HepG2 (cell line): ENCODE data around the gene DNAJA1. TPM values are rescaled to one million over a fixed set of nuclear protein-coding genes. Genes with fewer than 3 reads are reported as not detected.

Experiments used
- ATAC-seq: fragments of 200-7000 bp; cut with Tn5 transposase; 3 replicates; pipeline ENCODE4 v1.9.1; 2020; ENCODE audit warnings: mild to moderate bottlenecking, moderate library complexity
- BruUV-seq: library from RNA; stranded (reverse); fragments of 400-500 nt; replicated peaks from 2 replicates; lab custom pipeline; 2021; lab: Mats Ljungman, UMichigan
- CTCF ChIA-PET: fragments of 300-600 bp; formaldehyde crosslinking; extraction: SDS; loops from one replicate; lab custom pipeline; 2021; ENCODE audit warnings: low total read pairs, inconsistent platforms, low intra/inter-chr PET ratio; lab: Yijun Ruan, JAX
- POLR2A ChIA-PET: fragments of 350-600 bp; sonication (Branson Sonifier 250); formaldehyde crosslinking; loops from one replicate; lab custom pipeline; 2020; ENCODE audit warnings: antibody characterized with exemption, inconsistent platforms; lab: Yijun Ruan, JAX
- DNase-seq: peaks from one replicate; pipeline ENCODE4 v3.0.0-alpha.2; 2015; ENCODE audit warnings: low spot score
- FAIRE-seq: peaks from 3 replicates; lab custom pipeline; 2011; peaks lifted over from hg19 to GRCh38; lab: Jason Lieb, UNC
- H2AFZ ChIP-seq: one replicate; pipeline ENCODE4 v1.6.1; 2011; ENCODE audit warnings: low read length, inconsistent platforms
- H3K27ac ChIP-seq: fragments of 300-600 bp; 3 replicates; pipeline ENCODE4 v1.8.0; 2011; ENCODE audit warnings: mixed run types, mild to moderate bottlenecking, mixed read lengths, low read length, inconsistent platforms; ENCODE audit not compliant: insufficient read depth; ENCODE audit errors: extremely low read length
- H3K27me3 ChIP-seq, 2 experiments: fragments of 200-600 bp in 1 of 2; 2 replicates in 1 of 2; 3 replicates in 1 of 2; pipeline versions ENCODE4 v1.6.0 to v1.8.0; 2011; ENCODE audit warnings: low read length in 2 of 2, mild to moderate bottlenecking in 2 of 2, moderate library complexity in 2 of 2, inconsistent platforms in 1 of 2; ENCODE audit not compliant: insufficient read depth in 2 of 2, control insufficient read depth in 1 of 2
- H3K36me3 ChIP-seq, 2 experiments: fragments of 200-600 bp in 1 of 2; replicated peaks in 1 of 2; 2 replicates in 1 of 2; 3 replicates in 1 of 2; pipeline versions ENCODE4 v1.5.1 to v1.8.0; 2011; ENCODE audit warnings: low read length in 2 of 2, inconsistent platforms in 1 of 2; ENCODE audit not compliant: insufficient read depth in 2 of 2, control insufficient read depth in 1 of 2
- H3K4me1 ChIP-seq: 2 replicates; pipeline ENCODE4 v1.5.1; 2012; ENCODE audit warnings: low read length, inconsistent platforms; ENCODE audit not compliant: insufficient read depth
- H3K4me2 ChIP-seq: 2 replicates; pipeline ENCODE4 v1.6.0; 2011; ENCODE audit warnings: low read depth, low read length, inconsistent platforms
- H3K4me3 ChIP-seq, 3 experiments: fragments of 200-600 bp in 1 of 3; sonication (generic), shearing (Covaris generic) in 1 of 3; replicated peaks in 1 of 3; 2 replicates each; pipeline ENCODE4 v1.5.1; 2011 to 2016; ENCODE audit warnings: low read length in 3 of 3, inconsistent platforms in 2 of 3, low read depth in 2 of 3, mild to moderate bottlenecking in 2 of 3, control low read depth in 1 of 3, mixed read lengths in 1 of 3; ENCODE audit not compliant: insufficient read depth in 1 of 3
- H3K79me2 ChIP-seq: one replicate; pipeline ENCODE4 v1.6.1; 2011; ENCODE audit warnings: low read length, inconsistent platforms; ENCODE audit not compliant: insufficient read depth
- H3K9ac ChIP-seq: 2 replicates; pipeline ENCODE4 v1.6.0; 2011; ENCODE audit warnings: mild to moderate bottlenecking, low read depth, low read length, inconsistent platforms; ENCODE audit not compliant: insufficient read depth
- H3K9me3 ChIP-seq: 2 replicates; pipeline ENCODE4 v1.5.1; 2012; ENCODE audit warnings: mild to moderate bottlenecking, low read length
- H4K20me1 ChIP-seq: 2 replicates; pipeline ENCODE4 v1.6.0; 2011; ENCODE audit warnings: inconsistent platforms, mild to moderate bottlenecking, low read length, moderate library complexity; ENCODE audit not compliant: insufficient read depth
- ARHGAP35 ChIP-seq: sonication (generic); formaldehyde crosslinking; IDR thresholded peaks from 2 replicates; pipeline ENCODE4 v1.9.0; 2022; ENCODE audit warnings: mild to moderate bottlenecking, inconsistent platforms, moderate library complexity, missing genetic modification reagents, borderline replicate concordance
- CREB1 ChIP-seq, 2 experiments: fragments of 450-650 bp in 1 of 2; IDR thresholded peaks; 2 replicates each; pipeline ENCODE4 v1.6.1; 2016 to 2017; ENCODE audit warnings: control low read depth in 1 of 2, mild to moderate bottlenecking in 1 of 2, missing compliant biosample characterization in 1 of 2, missing genetic modification characterization in 1 of 2
- GLI4 ChIP-seq: sonication (generic); formaldehyde crosslinking; IDR thresholded peaks from 2 replicates; pipeline ENCODE4 v1.5.1; 2020; ENCODE audit warnings: missing genetic modification reagents, mild to moderate bottlenecking, moderate library complexity, borderline replicate concordance
- MBD4 ChIP-seq: IDR thresholded peaks from 2 replicates; pipeline ENCODE4 v1.6.1; 2012; ENCODE audit warnings: low read length, inconsistent platforms, borderline replicate concordance
- MEIS2 ChIP-seq: sonication (generic); formaldehyde crosslinking; IDR thresholded peaks from 2 replicates; pipeline ENCODE4 v1.9.0; 2021; ENCODE audit warnings: mild to moderate bottlenecking, missing genetic modification reagents
- ZEB1 ChIP-seq: IDR thresholded peaks from 2 replicates; pipeline ENCODE4 v1.6.1; 2012; ENCODE audit warnings: mild to moderate bottlenecking, low read depth, inconsistent platforms; ENCODE audit not compliant: insufficient replicate concordance
- ZNF367 ChIP-seq: sonication (generic); formaldehyde crosslinking; IDR thresholded peaks from 2 replicates; pipeline ENCODE4 v1.4.0; 2020; ENCODE audit warnings: missing genetic modification reagents, borderline replicate concordance
- WGBS: methylation state at CpG from one replicate; pipeline ENCODE4 v1.1.6; 2017; ENCODE audit warnings: low lambda C conversion rate; 5-methylcytosine and 5-hydroxymethylcytosine counted together
- in situ Hi-C: cut with HindIII; loops from 2 replicates; pipeline ENCODE4 v1.10.0; 2017; ENCODE audit warnings: low pct_unique_long_range_greater_than_20kb; ENCODE audit not compliant: extremely low pct_ligation_motif_present
- intact Hi-C: fragments of 100-400 bp; cut with micrococcal nuclease; formaldehyde crosslinking; loops from one replicate; pipeline ENCODE4 v1.10.0; 2022; ENCODE audit not compliant: unreplicated experiment
- polyA plus RNA-seq, 8 experiments: library from polyadenylated mRNA; depleted of rRNA in 3 of 8; stranded (reverse) in 7 of 8; unstranded in 1 of 8; fragments of >200 nt; fragmentation: Illumina TruSeq in 4 of 8; extraction: Trizol in 4 of 8; gene quantifications; 2 replicates each; pipeline versions ENCODE4 v1.2.1 to v1.2.3, GENCODE V29; 2011 to 2016; ENCODE audit warnings: low read depth in 4 of 8, missing spikeins in 1 of 8, mixed read lengths in 1 of 8; ENCODE audit not compliant: insufficient read depth in 1 of 8
- total RNA-seq, 5 experiments: library from RNA; depleted of rRNA; stranded (reverse); fragments of >200 nt; fragmentation: Illumina TruSeq; extraction: Trizol; gene quantifications; 2 replicates each; pipeline ENCODE4 v1.2.3, GENCODE V29; 2016; ENCODE audit warnings: low read depth in 1 of 5
- TF ChIP-seq, protein P1 (sequence below): sonication (generic); formaldehyde crosslinking; IDR thresholded peaks from 2 replicates; pipeline ENCODE4 v1.8.0; 2022; ENCODE audit warnings: mild to moderate bottlenecking, missing genetic modification reagents, moderate library complexity

The DNAJA1 gene
- total and polyA plus RNA-seq, 2 of the 13 experiments (the other 11 are each of a cell fraction or from before 2014, with no cell fraction given), result 95.9 to 306 TPM

DNA sequence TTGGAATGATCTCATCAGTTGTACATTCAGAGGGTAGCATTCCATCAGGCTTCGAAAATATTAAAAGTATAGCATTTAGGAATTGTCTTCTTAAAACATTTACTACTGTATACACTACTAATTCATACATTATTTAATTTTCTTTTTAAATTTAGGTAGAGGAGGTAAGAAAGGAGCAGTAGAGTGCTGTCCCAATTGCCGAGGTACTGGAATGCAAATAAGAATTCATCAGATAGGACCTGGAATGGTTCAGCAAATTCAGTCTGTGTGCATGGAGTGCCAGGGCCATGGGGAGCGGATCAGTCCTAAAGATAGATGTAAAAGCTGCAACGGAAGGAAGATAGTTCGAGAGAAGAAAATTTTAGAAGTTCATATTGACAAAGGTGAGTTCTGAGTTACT lies 5.2 kb downstream of the DNAJA1 start (continued):
- TF ChIP-seq MEIS2 (CRISPR knock-in tag) (no peak), ZEB1 (no peak), GLI4 (CRISPR knock-in tag) (no peak)
- TF ChIP-seq, protein P1, sequence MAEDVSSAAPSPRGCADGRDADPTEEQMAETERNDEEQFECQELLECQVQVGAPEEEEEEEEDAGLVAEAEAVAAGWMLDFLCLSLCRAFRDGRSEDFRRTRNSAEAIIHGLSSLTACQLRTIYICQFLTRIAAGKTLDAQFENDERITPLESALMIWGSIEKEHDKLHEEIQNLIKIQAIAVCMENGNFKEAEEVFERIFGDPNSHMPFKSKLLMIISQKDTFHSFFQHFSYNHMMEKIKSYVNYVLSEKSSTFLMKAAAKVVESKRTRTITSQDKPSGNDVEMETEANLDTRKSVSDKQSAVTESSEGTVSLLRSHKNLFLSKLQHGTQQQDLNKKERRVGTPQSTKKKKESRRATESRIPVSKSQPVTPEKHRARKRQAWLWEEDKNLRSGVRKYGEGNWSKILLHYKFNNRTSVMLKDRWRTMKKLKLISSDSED (CRISPR knock-in tag), result no peak

DNA sequence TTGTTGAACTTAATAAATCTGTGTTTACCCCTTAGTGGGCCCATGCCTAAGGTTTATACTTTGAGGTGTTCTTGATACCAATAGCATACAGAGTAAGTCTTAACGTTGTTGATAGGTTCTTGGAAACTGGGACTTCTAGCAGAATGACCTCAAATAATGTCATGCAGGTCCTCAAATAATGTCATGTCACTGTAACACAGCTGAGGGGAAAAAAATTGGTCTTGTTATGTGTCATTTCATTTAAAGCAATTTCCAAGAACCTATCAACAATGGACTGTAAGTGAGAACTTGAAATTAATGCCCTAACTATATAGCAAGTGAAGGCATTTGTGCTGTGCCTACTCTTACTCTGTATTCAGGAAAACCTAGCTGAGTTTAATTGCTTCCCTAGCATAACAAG lies 7.2 kb downstream of the DNAJA1 start:
- no TSS peak for BruUV-seq
- intact Hi-C loops (no loop called here), in situ Hi-C loops (no loop called here)
- Histone ChIP-seq H3K9ac (no peak overlapping the region), H3K4me3 (no peak overlapping the region), H3K4me1 (peaks cover 60% of the 10 kb centered on the region), H3K27ac (peak overlapping the region; percentile 44), H3K27me3 (no peaks in the 10 kb centered on the region), H3K36me3 (peaks cover 24 to 65% of the 10 kb centered on the region in 2 experiments), H2AFZ (no peak overlapping the region), H3K9me3 (no peaks in the 10 kb centered on the region), H4K20me1 (peaks cover 55% of the 10 kb centered on the region), H3K4me2 (peak overlapping the region; percentile 13; the same call in 1 of the 2 replicates), H3K79me2 (peaks cover 73% of the 10 kb centered on the region)
- ChIA-PET CTCF (no interaction called here), POLR2A (no interaction called here)
- ATAC-seq, result no peak
- no peak for TF ChIP-seq CREB1 (IDR thresholded peaks at IDR 0.05)
- TF ChIP-seq CREB1 (CRISPR knock-in tag; IDR thresholded peaks at IDR 0.05), result 0 out of 2 replicates have a peak, but pooled peaks have one; percentile 1
- TF ChIP-seq MBD4, result 0 out of 2 replicates have a peak, but pooled peaks have one; percentile 30
- no peak for TF ChIP-seq ZNF367
- TF ChIP-seq ARHGAP35 (CRISPR knock-in tag), result no peak
- FAIRE-seq, result no peak
- no peak for DNase-seq
- 69% methylated on average over 1 of the region's 1 CpG for WGBS
